Uterus (tissue), 2 donors: ENCODE measurements around the gene IL1RAPL2.

ENCODE experiments used
- CTCF ChIP-seq, 4 experiments: fragments of 200-600 bp in 2 of 4; fragments of 450-650 bp in 2 of 4; sonication (generic) in 2 of 4; IDR thresholded peaks; one replicate each; pipeline ENCODE4 v1.5.1; 2016 to 2019; ENCODE audit warnings: antibody characterized with exemption in 4 of 4, mild to moderate bottlenecking in 2 of 4, moderate library complexity in 1 of 4
- POLR2A ChIP-seq, 2 donors: fragments of 450-650 bp; IDR thresholded peaks; one replicate each; pipeline ENCODE4 v1.6.1; 2016; ENCODE audit warnings: antibody characterized with exemption in 2 of 2, mild to moderate bottlenecking in 1 of 2, moderate library complexity in 1 of 2

DNA sequence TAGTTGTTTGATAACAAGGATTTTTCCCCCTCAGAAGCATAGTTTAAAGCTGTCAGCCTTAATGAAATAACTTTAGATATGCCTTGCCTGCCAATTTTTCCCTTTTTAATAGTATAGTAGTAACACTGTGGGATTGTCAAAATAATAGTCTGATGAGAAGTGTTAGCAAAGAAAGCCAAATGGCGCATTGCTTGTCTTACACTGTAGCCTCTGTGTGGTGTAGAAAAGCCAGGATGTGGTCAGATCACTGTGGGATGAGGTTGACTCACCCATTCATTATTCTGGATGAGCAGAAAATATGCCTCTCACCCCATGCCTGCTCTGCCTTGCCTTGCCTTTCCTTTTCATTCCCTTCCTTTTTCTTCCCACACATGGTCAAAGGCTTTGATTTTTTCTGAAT is 998.5 kb downstream of the IL1RAPL2 start:
- TF ChIP-seq CTCF (IDR thresholded peaks at IDR 0.05) (no peak), POLR2A (IDR thresholded peaks at IDR 0.05) (no peak)
